ENCODE measurements around the gene SLC16A1.
"Not testable (repeated sequence)": the region's sequence is repeated elsewhere in the genome, so short reads cannot be mapped to it uniquely, and the experiment has no call there.

Gene SLC16A1

GRCh38 chr1:112955773-112956543 lies at the start of gene SLC16A1:
SLC16A1 (minus strand) TSS chr1:112956196; CDS start chr1:112929308, 26,888 bp downstream.
- peak; percentile 88 for DNase-seq (ENCODE audit: low read depth)

DNA sequence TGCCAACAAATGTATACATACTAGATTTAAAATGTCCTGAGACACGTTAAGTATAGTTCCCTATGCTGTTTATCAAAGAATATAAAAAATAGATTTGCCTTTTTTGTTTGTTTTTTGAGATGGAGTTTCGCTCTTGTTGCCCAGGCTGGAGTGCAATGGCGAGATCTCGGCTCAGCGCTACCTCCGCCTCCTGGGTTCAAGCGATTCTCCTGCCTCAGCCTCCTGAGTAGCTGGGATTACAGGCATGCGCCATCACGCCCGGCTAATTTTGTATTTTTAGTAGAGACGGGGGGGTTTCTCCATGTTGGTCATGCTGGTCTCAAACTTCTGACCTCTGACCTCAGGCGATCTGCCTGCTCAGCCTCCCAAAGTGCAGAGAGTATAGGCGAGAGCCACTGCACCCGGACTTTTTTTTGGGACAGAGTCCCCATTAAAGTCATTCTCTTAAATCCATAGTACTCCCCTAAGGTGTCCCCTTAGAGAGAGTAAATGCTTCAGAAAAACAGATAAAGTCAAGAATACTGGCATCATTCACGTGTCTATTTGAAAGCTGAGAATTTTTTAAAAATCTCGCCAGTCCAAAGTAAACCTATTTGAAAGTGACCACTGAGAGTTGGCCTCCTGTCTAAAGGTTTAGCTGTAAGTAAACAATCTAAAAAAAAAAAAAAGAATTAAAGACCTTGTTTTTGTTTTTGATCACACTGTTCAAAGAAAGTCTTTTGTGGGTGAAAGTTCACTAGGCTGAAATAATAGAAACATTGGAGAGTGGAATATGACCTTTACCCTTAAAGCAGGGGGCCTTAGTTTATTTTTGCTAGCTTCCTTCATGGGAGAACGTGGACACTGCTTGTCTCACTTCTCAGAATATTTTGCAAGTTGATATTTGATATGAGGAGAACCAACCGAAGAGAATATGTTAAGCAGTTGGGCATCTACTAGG lies 48.0 kb upstream of the SLC16A1 start:
- no peak for DNase-seq (ENCODE audit: low read depth)

- DNase-seq (ENCODE audit: low read depth) = no peak
Observed at GRCh38 chr1:113002297-113002696, 46.3 kb upstream of the SLC16A1 start.

- no peak for DNase-seq (ENCODE audit: low read depth)
Observed at GRCh38 chr1:112998592-112999235, 42.7 kb upstream of the SLC16A1 start.

GRCh38 chr1:112997781-112998180 lies 41.8 kb upstream of the SLC16A1 start:
- DNase-seq (ENCODE audit: low read depth) = no peak

GRCh38 chr1:112995890-112996289 lies 39.9 kb upstream of the SLC16A1 start:
- no peak for DNase-seq (ENCODE audit: low read depth)

DNA sequence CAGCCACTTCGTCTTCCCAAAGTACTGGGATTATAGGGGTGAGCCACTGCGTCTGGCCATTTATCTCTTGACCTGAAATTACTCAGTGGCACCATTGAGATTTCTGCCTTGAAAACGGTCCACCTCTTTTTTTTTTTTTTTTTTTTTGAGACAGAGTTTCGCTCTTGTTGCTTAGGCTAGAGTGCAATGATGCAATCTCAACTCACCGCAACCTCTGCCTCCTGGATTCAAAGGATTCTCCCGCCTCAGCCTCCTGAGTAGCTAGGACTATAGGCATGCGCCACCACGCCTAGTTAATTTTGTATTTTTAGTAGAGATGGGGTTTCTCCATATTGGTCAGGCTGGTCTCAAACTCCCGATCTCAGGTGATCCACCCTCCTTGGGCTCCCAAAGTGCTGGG lies 39.0 kb upstream of the SLC16A1 start:
- DNase-seq (ENCODE audit: low read depth) = not testable (repeated sequence)

- no peak for DNase-seq (ENCODE audit: low read depth)
Observed at GRCh38 chr1:112992780-112993179, 36.8 kb upstream of the SLC16A1 start.

DNA sequence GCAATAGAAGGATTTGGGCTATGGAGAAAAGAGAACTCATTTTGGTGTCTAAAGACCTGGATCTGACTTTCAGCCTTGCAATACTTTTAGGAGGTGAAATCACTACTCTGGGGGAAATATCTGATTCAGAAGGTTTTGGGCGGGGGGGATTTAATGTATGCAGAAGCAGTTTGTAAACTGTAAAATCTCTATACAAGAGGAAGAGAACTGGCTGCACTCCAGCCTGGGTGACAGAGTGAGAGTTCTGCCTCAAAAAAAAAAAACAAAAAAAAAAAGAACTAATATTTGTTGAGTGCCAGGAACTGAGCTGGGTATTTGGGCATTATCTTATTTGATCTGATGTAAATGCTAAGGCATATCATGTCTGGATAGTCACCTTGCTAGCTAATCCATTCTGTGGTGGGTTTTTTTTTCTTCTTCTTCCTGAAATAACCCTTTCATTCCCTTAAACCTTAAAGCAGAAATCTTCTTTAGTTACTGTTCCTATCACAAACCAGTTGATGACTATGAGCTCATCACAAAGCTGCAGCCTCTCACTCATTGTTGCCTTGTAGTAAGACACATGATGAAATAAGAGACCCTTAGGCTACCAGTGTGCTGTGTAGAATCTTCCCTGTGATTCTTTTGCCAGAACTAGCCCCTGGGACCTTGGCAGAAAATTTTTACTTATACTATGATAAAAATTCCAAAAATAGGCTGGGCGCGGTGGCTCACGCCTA lies 35.6 kb upstream of the SLC16A1 start:
- DNase-seq (ENCODE audit: low read depth) = no peak

DNA sequence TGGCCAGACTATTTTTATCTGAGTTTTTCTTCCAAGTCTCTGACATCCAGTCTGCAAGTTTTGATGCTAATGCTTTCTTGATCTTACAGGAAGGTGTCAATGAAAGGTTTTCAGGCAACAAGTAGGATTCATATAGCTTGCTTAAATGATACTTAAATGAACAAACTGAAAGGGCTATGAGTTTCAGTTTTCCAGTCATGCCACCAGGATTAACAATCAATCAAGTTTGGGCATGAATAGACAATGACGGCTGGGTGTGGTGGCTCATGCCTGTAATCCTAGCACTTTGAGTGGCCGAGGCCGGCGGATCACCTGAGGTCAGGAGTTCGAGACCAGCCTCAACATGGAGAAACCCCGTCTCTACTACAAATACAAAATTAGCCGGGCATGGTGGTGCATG lies 34.3 kb upstream of the SLC16A1 start:
- no peak for DNase-seq (ENCODE audit: low read depth)

GRCh38 chr1:112988367-112988766 lies 32.4 kb upstream of the SLC16A1 start:
- DNase-seq (ENCODE audit: low read depth) = no peak

DNA sequence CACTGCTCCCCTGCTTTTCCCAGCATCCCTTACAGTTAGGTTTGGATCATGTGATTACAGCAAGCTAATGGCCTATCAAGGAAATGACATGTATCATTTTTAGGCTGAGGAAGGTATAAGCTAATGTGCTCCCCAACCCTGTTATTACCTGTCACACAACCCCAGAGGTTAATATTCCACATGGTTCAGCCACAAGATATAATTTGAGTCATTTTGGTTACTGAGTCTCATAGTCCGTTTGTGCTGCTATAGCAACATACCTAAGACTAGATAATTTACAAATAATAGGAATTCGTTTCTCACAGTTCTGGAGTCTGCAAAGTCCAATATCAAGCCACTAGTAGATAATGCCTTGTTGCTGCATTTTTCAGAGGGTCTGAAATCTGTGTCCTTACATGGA lies 29.1 kb upstream of the SLC16A1 start:
- no peak for DNase-seq (ENCODE audit: low read depth)

- DNase-seq (ENCODE audit: low read depth) = no peak
Observed at GRCh38 chr1:112983537-112984131, 27.6 kb upstream of the SLC16A1 start.

- DNase-seq (ENCODE audit: low read depth) = no peak
Observed at GRCh38 chr1:112982853-112983536, 27.0 kb upstream of the SLC16A1 start.

DNA sequence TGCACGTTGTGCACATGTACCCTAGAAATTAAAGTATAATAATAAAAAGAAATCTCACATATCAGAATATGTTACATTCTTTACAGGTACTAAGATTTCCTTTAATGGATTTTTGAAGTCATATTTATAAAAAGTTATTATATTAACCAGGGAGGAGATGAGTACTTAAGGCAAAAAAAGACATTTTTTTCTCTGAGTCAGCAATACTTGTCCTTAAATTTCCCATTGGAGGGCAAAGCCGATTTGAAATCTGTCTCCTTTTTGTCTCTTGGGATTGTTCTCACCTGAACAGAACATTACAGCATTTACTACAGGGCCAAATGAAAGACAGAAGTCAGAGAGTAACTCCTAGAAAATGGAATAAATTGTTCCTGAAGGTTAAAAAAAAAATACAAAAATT lies 26.3 kb upstream of the SLC16A1 start:
- DNase-seq (ENCODE audit: low read depth) = no peak

DNA sequence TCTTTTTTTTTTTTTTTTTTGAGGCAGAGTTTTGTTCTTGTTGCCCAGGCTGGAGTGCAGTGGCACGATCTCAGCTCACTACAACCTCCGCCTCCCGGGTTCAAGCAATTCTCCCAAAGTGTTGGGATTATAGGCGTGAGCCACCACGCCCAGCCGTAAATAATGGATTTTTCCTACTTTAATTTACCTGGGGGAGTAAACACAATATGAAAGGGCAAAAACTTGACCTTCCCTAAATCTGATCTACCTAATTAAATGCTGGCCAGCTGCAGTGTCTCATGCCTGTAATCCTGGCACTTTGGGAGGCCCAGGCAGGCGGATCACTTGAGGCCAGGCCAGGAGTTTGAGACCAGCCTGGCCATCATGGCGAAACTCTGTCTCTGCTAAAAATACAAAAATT lies 25.8 kb upstream of the SLC16A1 start:
- DNase-seq (ENCODE audit: low read depth) = not testable (repeated sequence)

DNA sequence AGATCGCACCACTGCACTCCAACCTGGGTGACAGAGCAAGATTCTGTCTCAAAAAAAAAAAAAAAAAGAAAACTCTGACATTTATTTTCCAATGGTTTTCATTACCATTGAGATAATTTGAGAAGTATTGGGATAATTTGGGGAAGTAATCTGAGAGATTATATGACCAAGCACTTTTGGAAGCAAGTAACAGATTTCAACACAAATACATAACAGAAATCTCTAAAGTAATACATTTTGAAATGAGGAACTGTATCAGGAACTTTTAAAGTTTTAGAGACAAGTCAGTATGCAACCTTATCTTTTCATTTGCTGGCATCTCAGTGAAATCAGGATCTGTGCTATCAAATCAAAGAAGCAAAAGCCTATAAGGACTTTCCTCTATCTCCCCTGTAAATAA lies 25.4 kb upstream of the SLC16A1 start:
- no peak for DNase-seq (ENCODE audit: low read depth)

GRCh38 chr1:112975336-112975735 lies 19.3 kb upstream of the SLC16A1 start:
- no peak for DNase-seq (ENCODE audit: low read depth)

GRCh38 chr1:112974646-112975045 lies 18.6 kb upstream of the SLC16A1 start:
- no peak for DNase-seq (ENCODE audit: low read depth)

DNA sequence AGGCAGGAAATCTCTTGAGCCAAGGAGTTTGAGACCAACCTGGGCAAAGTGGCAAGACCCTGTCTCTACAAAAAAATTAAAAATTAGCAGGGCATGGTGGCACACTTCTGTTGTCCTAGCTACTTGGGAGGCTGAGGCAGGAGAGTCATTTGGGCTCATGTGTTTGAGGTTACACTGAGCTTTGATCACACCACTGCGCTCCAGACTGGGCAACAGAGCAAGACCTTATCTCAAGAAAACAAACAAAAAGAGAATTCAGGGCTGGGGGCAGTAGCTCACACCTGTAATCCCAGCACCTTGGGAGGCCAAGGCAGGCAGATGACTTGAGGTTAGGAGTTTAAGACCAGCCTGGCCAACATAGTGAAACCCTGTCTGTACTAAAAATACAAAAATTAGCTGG lies 17.8 kb upstream of the SLC16A1 start:
- DNase-seq (ENCODE audit: low read depth) = no peak

GRCh38 chr1:112971006-112971405 lies 15.0 kb upstream of the SLC16A1 start:
- no peak for DNase-seq (ENCODE audit: low read depth)

All from stimulated activated CD8-positive, alpha-beta memory T cell treated with anti-CD3 and anti-CD28 coated beads, Interleukin-4, amount 100 ng/mL, for 24 hours (primary cell).